NCI-H2196 treated with DMSO at 0.1 percent for 48 hours (cell line): Measurements from ENCODE around the gene CD27.
A peak's percentile ranks its signal among the peaks of the same experiment; 100 is the strongest.
"Not testable (repeated sequence)": the region's sequence is repeated elsewhere in the genome, so short reads cannot be mapped to it uniquely, and the experiment has no call there.

ENCODE experiments used
- DNase-seq: peaks from one replicate; lab custom pipeline; 2025; ENCODE audit not compliant: unreplicated experiment; lab: John Stamatoyannopoulos, UW

CD27 gene

GRCh38 chr12:6478416-6478815 is 33.7 kb downstream of the CD27 start:
- DNase-seq = no peak

GRCh38 chr12:6488240-6488639 is 43.5 kb downstream of the CD27 start:
- no peak for DNase-seq

GRCh38 chr12:6489449-6489848 is 44.7 kb downstream of the CD27 start:
- DNase-seq = no peak

GRCh38 chr12:6490673-6491072 is 45.9 kb downstream of the CD27 start:
- DNase-seq = not testable (repeated sequence)

- DNase-seq = peak; percentile 60
Observed at GRCh38 chr12:6492838-6493496, 48.2 kb downstream of the CD27 start, which contains the start of gene MRPL51. Gene MRPL51 (minus strand): TSS chr12:6493262. CDS start chr12:6493136, 126 bp downstream.

GRCh38 chr12:6493497-6494257 is 48.9 kb downstream of the CD27 start, which contains the start of gene NCAPD2:
Gene NCAPD2 (plus strand): TSS chr12:6494102. CDS start chr12:6495099, 997 bp downstream.
- DNase-seq = peak; percentile 67

- no peak for DNase-seq
Observed at GRCh38 chr12:6494258-6494743, 49.5 kb downstream of the CD27 start.

- DNase-seq = no peak
Observed at GRCh38 chr12:6494968-6495367, 50.2 kb downstream of the CD27 start.

GRCh38 chr12:6497291-6497690 is 52.5 kb downstream of the CD27 start:
- not testable (repeated sequence) for DNase-seq

GRCh38 chr12:6500466-6500865 is 55.7 kb downstream of the CD27 start:
- no peak for DNase-seq
